Measurements from ENCODE around the gene COBLL1. TPM values are rescaled to one million over a fixed set of nuclear protein-coding genes. Genes with fewer than 3 reads are reported as not detected.

COBLL1 gene
- total RNA-seq, 1 experiment from 2014 or later: 5.9 TPM

GRCh38 chr2:164810843-164811242 is 30.8 kb downstream of the COBLL1 start:
- Histone ChIP-seq H3K79me2 (ENCODE audit: insufficient read depth, low read length) (no peaks in the 10 kb centered on the region), H2BK20ac (ENCODE audit: low read depth, low read length, poor library complexity, severe bottlenecking) (no peak overlapping the region), H3K9ac (ENCODE audit: extremely low read depth, insufficient read length, low read length) (no peak overlapping the region), H2BK5ac (ENCODE audit: insufficient read length, low read length) (no peak overlapping the region), H3K56ac (ENCODE audit: insufficient read length, low read depth, low read length) (no peak overlapping the region), H3K27me3 (ENCODE audit: insufficient read depth, low read length) (no peaks in the 10 kb centered on the region), H2BK12ac (ENCODE audit: insufficient read length, low read depth, low read length) (no peak overlapping the region), H4K91ac (ENCODE audit: insufficient read length, low read depth, low read length) (no peak overlapping the region), H2BK15ac (ENCODE audit: low read depth, low read length) (no peak overlapping the region), H3K4ac (ENCODE audit: low read depth, low read length) (no peak overlapping the region), H2AK5ac (ENCODE audit: insufficient read length, low read length) (no peak overlapping the region), H3K79me1 (ENCODE audit: insufficient read depth, low read depth, low read length, poor library complexity, severe bottlenecking) (no peaks in the 10 kb centered on the region), H3K23me2 (ENCODE audit: insufficient read length, low read depth, low read length, poor library complexity, severe bottlenecking) (no peaks in the 10 kb centered on the region), H3K4me1 (ENCODE audit: insufficient read depth, low read length) (no peaks in the 10 kb centered on the region), H2AFZ (ENCODE audit: low read length) (no peak overlapping the region), H3K14ac (ENCODE audit: insufficient read depth, low read length) (no peak overlapping the region), H3K9me3 (ENCODE audit: control insufficient read depth, low read depth, low read length) (no peaks in the 10 kb centered on the region), H3K23ac (ENCODE audit: insufficient read length, low read depth, low read length) (no peak overlapping the region), H3K27ac (ENCODE audit: insufficient read length, low read depth, low read length) (no peak overlapping the region), H3K4me2 (ENCODE audit: insufficient read depth, insufficient read length, low read length) (no peak overlapping the region), H2BK120ac (ENCODE audit: low read depth, low read length, poor library complexity, severe bottlenecking) (no peak overlapping the region), H4K8ac (replicated peaks; ENCODE audit: insufficient read length, low read depth, low read length) (no peak overlapping the region), H3T11ph (ENCODE audit: low read length) (no peak overlapping the region), H4K5ac (ENCODE audit: insufficient read length, low read depth, low read length) (no peak overlapping the region), H4K20me1 (ENCODE audit: control insufficient read depth, insufficient read depth, insufficient read length) (no peaks in the 10 kb centered on the region), H3K18ac (ENCODE audit: insufficient read length, low read depth, low read length) (no peak overlapping the region)
- no peaks in the 10 kb centered on the region for H3K36me3 Mint-ChIP-seq (ENCODE audit: insufficient read depth in 1 of 3, low read depth in 3 of 3)
- no peak for DNase-seq
- H3K4me1 Mint-ChIP-seq: 0 out of 4 replicates have a peak, but pooled peaks cover 0 to 3% of the 10 kb centered on the region in 2 experiments
- H3K27me3 Mint-ChIP-seq (ENCODE audit: low read depth): no peaks in the 10 kb centered on the region
- H3K9me3 Mint-ChIP-seq: no peaks in the 10 kb centered on the region
- H3K27ac Mint-ChIP-seq: no peak overlapping the region
- no peak overlapping the region for H3K4me3 Mint-ChIP-seq
- no peak for TF ChIP-seq CTCF (conservative IDR thresholded peaks at IDR 0.05)
